GM18508 (cell line): ENCODE data around the gene RALGAPA2.

ENCODE experiments used
- ATAC-seq: cut with Tn5 transposase; IDR thresholded peaks from one replicate; pipeline ENCODE4 v1.9.1; 2021; ENCODE audit warnings: moderate number of reproducible peaks; ENCODE audit not compliant: insufficient read depth, unreplicated experiment

RALGAPA2 gene

DNA sequence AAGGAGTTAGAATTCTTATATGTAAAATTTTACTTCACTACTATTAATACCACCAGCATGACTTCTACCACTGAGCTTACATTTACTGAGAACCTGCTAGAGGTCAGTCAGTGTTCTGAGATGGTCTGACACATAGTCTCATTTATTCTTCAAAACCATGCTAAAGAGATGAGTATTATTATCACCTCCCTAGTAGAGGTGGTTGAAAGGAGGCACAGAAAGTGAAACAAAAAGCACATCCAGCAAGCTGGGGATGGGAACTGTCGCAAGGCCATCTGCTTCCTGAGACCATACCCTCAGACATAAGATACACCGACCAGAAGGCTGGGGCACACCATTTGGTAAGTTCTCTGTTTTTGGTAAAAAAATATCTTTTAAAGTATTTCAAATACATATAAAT, 206.9 kb downstream of the RALGAPA2 start:
- ATAC-seq, result no peak

DNA sequence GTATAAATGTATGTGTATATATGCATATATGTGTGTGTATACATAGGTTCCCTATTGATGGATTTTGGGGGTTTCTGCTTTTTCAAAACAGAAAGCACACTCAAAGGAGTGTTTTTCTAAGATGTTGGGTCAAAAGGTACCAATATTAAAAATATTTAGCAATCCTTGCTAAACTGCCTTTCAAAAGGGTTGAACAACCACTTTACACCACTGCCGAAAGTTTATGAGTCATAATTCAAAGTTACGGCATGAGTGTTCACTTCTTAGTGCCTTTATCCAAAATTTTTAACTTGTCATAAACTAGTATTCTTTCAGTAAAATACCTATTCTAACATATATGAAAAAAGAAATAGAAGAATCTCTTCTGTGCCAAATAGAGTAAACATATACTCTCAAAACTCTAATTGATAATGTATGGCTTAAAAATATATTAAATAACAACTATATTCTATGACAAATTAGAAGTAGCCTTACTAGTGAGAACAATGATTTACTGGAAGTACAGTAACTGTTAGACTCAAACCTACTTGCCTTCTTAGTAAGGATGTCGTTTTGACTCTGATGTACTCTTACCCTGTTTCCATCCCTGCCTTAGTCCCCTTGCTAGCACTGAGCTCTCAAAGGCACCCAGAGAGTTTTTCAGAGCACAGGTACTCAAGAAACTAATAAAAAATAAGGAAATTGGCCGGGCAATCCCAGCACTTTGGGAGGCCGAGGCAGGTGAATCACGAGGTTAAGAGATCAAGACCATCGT, 208.5 kb downstream of the RALGAPA2 start:
- no peak for ATAC-seq

- ATAC-seq, result no peak
Observed at GRCh38 chr20:20501128-20501527, 211.3 kb downstream of the RALGAPA2 start.

DNA sequence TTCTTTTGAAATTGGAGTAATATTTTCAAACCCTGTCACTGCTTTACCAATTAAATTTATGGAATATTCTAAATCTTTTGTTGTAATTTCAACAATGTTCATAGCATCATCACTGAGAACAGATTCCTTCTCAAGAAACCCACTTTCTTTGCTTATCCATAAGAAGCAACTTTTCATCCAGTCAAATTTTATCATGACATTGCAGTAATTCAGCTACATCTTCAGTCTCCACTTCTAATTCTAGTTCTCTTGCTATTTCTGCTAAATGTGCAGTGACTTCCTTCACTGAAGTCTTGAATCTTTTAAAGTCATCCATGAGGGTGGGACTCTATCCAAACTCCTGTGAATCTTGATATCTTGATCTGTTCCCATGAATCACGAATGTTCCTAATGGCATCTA, 212.1 kb downstream of the RALGAPA2 start:
- no peak for ATAC-seq

DNA sequence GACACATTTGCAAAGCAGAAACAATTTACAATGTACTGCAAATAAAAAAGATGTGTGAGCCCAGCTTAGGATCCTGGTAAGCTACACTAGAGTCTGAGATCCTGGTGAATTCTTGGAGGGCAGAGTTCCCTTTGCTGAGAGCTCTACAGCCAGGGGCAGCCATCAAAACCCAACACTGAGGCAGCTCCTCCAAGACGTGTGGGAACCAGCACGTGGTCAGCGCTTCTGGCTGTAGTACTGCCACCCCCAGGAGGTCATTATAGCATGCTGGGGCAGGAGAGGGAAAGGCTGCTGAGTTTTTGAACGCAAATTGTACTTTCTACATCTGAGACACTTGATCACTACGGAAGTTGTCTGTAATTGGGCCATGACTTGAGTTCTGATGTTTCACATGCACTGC, 213.0 kb downstream of the RALGAPA2 start:
- ATAC-seq, result no peak

DNA sequence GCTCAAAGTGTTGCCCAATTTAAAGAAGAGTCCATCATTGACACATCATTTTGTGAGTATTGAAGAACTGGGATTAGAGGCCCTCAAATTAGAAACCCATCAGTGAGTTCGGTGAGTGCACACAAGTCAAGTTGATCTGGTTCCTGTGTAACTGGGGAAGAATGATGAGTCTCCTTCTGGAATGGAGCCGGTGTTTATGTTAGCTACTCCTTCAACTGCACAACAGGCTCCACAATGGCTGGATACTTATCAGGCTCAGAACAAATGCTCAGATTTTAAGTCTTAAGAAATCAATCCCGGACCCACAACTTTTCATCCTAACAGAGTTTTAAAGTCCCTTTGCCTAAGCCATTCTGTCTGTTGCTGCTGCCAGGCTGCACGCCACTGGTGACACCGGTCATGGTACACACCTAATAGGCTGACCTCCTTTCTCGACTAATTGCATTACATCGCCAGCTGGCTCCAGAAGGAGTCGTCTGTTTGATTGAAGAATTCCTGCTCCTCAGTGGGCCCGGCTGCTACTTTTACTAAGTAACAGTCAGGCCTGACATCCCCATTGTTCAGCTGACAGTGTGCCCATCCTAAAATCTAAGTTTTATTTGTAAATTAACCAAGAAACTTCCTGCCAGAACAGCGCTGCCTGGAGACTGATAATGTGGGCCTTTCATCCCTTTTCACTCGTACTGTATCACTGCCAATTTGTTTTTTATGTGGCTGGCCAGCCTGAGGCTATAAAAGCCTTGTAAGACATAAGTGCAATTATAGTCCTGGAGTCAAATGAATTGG, 214.2 kb downstream of the RALGAPA2 start:
- ATAC-seq, result no peak

DNA sequence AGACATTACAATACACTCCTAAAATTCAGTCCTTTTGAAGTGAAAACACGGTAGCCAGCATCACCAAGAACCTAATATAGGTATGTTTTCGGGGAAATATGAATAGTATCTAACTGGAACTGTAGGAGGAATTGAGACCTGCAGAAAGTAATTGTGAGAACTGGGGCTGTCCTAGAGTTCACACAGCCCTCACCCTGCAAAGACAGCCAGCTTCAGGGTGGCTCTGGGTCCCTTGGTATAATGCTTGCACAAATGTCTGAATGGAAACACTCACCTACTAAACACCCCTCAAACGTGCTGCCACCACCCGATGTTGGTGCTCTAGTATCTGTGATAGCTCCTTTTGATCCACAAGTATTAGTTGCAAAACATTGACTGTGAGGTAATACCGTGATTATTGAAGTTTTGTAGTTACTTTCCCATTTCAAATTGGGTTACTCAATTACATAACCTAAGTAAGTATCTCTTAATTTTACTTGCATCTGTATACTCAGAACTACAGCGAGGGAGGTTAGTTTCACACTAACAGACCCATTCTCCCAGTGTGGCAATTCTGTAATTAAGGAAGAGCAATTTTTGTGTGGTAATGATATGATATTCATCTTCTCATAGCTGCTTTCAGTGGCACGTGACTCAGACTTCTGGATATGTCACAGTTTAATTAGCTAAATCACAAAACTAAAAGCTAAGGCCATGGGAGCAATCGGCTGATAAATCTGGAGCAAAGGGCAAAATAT, 215.0 kb downstream of the RALGAPA2 start:
- ATAC-seq, result no peak

GRCh38 chr20:20495729-20496503, 216.5 kb downstream of the RALGAPA2 start:
- no peak for ATAC-seq

- no peak for ATAC-seq
Observed at GRCh38 chr20:20493701-20494100, 218.7 kb downstream of the RALGAPA2 start.

GRCh38 chr20:20492521-20493332, 219.7 kb downstream of the RALGAPA2 start:
- ATAC-seq, result no peak

GRCh38 chr20:20491784-20492264, 220.6 kb downstream of the RALGAPA2 start:
- ATAC-seq, result no peak

DNA sequence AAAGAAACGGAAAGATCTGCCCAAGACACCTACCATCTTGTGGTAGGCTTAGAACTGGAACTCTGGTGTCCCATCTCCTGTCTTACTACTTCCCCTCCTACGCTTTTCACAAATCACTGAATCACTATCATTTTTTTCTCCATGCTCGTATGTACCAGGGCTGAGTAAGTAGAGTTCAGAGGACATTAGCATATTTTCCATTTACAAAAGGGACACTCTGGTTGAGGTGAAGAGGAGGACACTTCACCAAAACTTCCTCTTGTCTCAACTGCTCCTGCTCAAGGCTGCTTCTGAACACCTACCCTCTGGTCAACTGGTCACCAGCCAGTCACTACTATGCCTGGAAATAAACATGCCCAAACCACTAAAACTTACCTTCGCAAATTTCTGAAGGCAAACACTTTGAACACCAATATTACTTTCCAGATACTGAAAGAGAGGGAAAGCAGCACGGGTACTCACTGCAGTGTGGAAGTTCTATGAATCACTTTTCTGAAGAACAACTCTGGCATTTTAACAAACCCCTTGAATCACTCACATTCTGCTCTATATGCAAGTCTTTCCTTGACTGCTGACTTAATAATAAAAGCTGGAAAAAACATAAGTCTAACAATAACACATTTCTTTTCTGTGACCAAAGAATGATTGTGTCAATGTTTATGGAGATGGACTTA, 221.2 kb downstream of the RALGAPA2 start:
- no peak for ATAC-seq

- no peak for ATAC-seq
Observed at GRCh38 chr20:20490673-20491072, 221.8 kb downstream of the RALGAPA2 start.

DNA sequence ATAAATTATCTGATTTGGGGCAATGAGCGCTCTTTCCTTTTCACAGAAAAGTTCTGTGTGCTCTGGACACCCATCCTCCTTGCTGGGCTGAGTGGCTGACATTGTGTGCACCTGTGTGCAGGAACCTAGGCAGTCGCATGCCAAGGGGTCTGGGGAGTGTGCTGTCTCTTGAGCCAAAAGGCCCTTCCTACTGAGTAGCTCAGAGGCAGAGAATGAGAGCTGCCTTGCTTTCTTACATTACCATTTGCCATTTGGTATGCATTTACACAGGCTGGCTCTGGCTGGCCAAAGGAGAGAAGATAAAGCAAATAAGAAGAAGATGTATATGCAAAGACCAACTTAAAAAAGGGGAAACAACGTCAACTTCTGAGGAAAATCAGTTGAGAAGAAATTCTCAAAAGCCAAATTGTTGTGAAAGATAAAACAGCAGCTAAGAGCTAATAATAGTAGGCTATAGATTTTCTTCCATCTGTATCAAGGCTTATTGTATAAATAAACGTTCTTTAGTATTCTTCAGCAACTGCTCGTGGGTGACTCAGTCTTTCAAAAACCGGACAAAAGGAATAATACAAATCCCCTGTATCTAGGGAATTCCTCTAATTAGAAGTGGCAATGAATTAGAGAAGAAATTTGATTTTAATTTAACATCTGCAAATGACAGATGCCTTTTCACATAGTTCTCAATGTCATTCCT, 222.6 kb downstream of the RALGAPA2 start:
- peak; percentile 12 for ATAC-seq

GRCh38 chr20:20489054-20489453, 223.4 kb downstream of the RALGAPA2 start:
- peak; percentile 64 for ATAC-seq

DNA sequence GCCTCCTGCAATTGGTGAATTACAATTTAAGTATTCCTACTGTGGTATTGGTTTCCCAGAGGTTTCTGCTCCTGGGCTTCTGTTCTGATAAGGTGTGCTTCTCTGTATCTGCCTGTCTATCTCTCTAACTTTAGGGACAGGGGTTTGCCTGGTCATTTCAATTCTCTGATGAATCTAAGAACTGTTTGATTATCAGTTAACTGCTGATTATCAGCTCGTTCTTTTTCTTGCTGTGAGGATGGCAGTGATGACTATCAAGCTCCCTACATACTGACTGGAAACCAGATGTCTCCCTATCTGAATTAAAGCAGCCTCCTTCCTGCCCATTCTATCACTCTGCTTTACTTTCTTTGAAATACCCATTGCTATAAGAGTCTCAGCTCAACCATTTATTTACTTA, 224.1 kb downstream of the RALGAPA2 start:
- no peak for ATAC-seq

GRCh38 chr20:20487811-20488210, 224.6 kb downstream of the RALGAPA2 start:
- no peak for ATAC-seq

GRCh38 chr20:20483328-20483727, 229.1 kb downstream of the RALGAPA2 start:
- no peak for ATAC-seq
